GM18505 (cell line): ENCODE data around the gene ATXN7L1.
"Not testable (repeated sequence)": the region's sequence is repeated elsewhere in the genome, so short reads cannot be mapped to it uniquely, and the experiment has no call there.

Experiments used
- ATAC-seq: cut with Tn5 transposase; IDR thresholded peaks from one replicate; pipeline ENCODE4 v1.9.1; 2021; ENCODE audit not compliant: unreplicated experiment
- POLR2A ChIP-seq: IDR thresholded peaks from 4 replicates; pipeline ENCODE4 v1.6.1; 2011; ENCODE audit warnings: borderline replicate concordance; ENCODE audit not compliant: insufficient read depth, insufficient read length; ENCODE audit errors: extremely low read depth

ATXN7L1 gene

DNA sequence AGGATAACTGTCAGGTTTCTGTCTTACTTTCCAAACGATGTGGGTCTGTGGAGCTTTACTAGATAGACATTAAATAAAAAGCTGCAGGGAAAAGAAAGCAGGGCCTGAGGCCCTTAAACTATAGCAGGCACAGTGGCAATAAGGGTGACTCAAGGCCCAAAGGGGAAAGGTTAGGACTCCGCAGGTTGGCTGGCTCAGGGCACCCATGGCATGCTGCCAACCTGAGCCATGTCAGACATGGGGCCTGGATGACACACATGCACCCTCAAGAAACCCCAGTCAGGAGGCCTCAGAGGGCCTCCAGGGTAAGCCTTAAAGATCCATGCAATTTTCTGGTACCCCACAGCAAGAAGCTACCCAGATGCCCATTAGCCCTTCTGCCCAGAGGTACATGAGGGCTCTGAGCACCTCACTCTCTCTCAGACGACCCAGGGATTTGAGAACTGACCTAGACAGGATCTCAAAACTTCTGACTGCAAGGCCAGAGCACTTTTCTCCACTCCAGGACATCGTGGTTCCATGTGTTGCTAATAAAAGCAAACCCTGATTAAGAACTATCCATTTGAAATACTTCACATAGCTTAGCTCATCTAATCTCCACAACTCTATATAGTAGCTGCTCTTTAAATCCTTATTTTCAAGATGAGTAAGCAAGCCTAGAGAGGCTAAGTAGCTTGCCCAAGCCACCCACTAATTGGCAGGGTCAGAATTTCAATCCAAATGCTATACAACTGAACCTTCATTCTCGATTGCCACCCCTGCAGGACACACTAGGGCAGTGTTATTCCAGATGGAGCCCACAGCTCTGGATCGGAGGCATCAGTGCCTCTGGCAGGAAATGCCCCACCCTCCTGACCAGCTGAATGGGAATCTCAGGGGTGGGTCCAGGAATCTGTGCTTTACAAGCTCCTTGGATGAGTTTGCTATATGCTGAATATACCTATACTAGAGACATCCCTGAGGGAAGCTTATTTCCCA lies 162.6 kb downstream of the ATXN7L1 start:
- no peak for ATAC-seq

DNA sequence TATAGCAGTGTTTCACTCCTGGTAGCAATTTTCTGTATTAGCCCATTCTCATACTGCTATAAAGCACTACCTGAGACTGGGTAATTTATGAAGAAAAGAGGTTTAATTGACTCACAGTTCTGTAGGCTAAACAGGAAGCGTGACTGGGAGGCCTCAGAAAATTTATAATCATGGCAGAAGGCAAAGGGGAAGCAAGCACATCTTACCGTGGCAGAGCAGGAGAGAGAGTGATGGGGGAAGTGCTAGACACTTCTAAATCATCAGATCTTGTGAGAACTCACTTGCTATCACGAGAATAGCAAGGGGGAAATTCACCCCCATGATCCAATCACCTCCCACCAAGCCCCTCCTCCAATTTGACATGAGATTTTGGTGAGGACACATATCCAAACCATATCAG lies 163.5 kb downstream of the ATXN7L1 start:
- no peak for ATAC-seq
- no peak for TF ChIP-seq POLR2A

More for the DNA sequence above, 162.6 kb downstream of the ATXN7L1 start:
- TF ChIP-seq POLR2A = no peak

DNA sequence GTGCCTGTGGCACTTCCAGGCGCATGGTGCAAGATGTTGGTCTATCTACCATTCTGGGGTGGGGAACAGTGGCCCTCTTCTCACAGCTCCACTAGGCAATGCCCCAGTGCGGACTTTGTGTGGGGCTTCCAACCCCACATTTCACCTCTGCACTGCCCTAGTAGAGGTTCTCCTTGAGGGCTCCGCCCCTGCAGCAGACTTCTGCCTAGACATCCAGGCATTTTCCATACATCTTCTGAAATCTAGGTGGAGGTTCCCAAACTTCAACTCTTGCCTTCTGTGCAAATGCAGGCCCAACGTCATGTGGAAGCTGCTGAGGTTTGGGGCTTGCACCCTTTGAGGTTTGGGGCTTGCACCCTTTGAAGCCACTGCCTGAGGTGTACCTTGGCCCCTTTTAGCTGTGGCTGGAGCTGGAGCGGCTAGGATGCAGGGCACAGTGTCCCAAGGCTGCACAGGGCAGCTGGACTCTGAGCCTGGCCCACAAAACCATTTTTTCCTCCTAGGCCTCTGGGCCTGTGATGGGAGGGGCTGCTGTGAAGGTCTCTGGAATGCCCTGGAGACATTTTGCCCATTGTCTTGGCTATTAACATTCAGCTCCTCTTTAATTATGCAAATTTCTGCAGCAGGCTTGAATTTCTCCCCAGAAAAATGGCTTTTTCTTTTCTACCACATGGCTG lies 164.5 kb downstream of the ATXN7L1 start:
- no peak for TF ChIP-seq POLR2A
- ATAC-seq = no peak

DNA sequence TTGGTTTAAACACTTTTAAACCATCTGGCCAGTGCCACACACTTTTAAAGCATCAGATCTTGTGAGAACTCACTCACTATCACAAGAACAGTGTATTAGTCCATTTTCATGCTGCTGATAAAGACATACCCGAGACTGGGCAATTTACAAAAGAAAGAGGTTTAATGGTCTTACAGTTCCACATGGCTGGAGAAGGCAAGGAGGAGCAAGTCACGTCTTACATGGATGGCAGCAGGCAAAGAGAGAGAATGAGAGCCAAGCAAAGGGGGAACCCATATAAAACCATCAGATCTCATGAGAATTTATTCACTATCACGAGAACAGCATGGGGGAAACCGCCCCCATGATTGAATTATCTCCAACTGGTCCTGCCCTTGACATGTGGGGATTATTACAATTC lies 165.7 kb downstream of the ATXN7L1 start:
- ATAC-seq = not testable (repeated sequence)

DNA sequence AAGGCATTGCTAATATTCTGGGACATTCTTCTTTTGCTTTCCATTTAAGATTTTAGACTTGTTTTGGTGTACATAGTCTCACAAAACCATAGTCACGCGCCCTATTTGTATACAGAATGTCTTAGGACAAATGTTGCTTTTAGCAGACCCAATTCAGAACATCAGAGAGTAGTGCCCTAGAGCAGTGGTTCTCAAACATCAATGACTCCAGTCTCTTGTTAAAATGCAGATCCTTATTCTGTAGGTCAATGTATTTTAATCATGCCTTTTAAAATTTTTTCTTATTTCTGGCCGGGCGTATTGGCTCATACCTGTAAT lies 167.7 kb downstream of the ATXN7L1 start:
- TF ChIP-seq POLR2A = no peak
- no peak for ATAC-seq

DNA sequence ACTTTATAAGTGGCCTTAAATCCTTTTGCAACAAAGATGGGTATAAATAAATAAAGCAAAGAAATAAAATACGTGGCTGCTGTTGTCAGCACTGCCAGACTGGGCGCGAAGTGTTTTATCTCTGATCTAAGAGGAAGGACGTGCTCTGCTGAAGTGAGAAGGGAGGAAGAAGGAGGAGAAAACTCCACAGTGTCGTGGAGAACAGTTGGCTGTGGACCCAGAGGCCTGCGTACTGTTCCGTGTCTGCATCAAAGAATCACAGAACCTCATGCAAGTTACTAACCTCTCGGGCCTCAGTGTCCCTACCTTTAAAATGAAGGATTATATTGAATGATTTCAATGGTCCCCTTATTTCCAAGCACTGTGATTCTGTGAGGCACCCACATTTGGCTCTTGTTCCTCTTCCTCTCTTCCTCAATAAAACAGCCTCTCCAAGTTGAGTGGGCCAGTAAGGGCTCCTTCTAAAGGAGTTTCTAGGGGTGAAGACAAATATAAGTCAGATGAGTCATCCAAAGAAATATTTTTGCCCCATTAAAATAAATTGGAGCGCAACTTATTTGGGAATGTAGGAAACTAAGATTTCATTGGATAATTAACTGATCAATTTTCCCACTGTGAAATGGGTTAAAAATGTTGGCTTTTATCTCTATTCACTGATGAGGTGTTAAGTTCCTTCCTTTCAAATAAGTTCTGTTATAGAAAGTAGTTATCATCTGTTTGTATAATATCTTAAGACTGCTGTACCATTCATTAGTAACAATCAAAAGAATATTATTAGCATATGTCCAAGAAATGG lies 168.2 kb downstream of the ATXN7L1 start:
- TF ChIP-seq POLR2A = no peak
- ATAC-seq = no peak

DNA sequence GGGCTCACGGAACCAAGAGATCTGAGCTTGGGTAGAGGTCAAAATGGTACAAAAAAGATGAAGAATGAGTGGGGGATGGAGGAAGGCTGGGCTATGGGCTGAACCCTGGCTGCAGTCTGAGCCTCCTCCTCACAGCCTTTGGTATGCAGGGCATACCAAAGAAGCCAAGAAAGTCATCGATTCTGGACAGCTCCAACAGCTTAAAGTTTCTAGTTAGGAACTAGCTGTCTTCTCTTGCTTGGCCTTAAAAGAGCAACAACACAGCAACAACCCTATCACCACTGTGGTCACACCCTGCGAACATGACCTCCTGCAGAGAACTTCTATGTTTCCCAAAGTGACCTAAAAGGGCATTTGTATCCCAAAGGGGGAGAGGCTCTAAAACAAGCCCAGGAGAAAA lies 169.0 kb downstream of the ATXN7L1 start:
- TF ChIP-seq POLR2A = no peak
- no peak for ATAC-seq

DNA sequence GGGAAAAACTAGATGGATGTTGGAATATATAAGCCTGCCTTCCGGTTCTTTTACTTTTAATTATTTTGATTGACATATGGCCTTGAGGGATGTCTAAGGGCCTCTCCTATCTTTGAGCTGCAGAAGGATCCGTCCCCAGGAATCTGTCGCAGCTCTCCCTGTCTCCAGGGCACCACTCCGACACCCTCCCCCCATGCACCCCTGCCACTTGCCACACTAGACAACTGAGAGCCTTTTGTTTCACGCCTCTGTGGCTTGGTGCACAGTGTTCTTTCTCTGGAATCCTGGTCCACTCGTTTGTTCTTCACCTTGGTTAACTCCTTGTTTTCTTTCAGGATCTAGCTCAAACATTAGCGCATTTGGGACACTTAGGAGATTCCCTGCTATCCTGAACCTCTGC lies 171.0 kb downstream of the ATXN7L1 start:
- no peak for ATAC-seq
- no peak for TF ChIP-seq POLR2A

DNA sequence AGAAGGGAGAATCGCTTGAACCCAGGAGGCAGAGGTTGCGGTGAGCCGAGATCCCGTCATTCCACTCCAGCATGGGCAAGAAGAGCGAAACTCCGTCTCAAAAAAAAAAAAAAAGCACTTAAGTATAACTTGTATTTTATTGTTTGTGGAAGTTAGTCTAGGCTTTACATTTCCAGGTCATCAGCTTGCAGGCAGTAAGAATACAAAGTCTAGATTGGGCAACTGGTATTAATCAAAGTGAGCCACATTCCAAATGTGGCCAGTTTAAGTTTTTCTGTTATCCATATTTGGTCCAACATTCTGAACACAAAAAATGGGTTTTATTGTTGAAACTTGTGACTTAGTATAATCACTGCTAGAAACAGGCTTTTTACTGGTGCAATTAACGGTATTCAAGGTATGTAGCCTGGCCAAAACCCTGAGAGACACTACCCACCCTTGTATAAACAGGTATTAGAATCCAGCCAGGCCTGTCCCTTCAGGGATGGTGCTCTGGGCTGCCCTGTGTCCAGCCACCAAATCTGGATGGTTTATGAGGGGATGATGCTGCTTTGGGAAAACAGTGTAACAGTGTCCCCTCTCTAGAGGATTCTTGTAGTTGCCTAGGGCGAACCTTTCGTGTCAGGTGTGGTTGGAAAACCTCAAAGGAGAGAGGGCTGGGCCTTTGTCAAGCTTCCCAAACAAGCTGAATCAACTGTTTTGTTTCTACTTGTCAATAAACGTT lies 173.0 kb downstream of the ATXN7L1 start:
- TF ChIP-seq POLR2A = no peak
- ATAC-seq = no peak

DNA sequence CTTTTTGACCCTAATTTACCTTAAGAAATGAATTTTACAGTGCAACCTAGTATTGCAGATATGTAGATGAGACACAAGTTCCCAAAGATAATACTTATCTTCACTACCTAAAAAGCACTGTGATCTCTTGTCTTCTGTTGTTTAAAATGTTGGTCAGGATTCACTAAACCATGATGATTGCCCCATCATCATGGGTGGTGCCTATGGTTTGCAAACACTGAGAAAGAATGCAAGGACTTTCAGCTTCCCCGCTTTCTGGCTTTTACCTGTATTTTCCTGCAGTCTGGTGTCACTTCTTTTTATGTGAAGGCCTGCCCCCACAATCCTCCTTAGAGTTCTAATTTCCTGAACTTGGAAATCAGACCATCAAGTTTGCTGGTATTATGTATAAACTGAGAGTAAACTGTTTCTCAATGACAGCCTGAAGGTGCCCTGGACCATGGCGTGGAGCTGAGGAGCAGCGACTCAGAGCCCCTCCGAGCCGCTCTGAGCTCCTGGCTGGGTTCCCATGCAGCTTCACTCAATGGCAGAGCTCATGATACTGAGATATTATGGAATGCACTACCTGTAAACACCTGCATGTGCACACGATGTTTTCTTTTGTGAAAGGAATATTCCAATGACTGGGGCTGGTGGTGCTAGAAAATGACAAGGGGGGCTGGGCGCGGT lies 176.7 kb downstream of the ATXN7L1 start:
- TF ChIP-seq POLR2A = no peak
- no peak for ATAC-seq

DNA sequence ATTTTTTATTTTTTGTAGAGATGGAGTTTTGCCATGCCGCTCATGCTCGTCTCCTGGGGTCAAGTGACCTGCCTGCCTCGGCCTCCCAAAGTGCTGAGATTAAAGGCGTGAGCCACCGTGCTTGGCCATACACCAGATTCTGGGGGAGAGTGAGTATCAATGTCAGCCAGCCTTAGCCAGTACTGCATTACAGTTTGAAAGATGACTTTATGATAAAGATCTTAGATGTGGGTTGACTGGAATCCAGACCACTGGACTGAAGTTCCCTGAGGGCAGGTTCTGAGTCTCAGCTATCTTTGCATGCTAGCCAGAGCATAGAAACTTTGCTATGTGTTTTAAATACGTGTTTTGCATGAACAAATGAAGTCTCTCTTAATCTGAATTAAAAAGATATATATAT lies 177.9 kb downstream of the ATXN7L1 start:
- no peak for ATAC-seq
- no peak for TF ChIP-seq POLR2A

DNA sequence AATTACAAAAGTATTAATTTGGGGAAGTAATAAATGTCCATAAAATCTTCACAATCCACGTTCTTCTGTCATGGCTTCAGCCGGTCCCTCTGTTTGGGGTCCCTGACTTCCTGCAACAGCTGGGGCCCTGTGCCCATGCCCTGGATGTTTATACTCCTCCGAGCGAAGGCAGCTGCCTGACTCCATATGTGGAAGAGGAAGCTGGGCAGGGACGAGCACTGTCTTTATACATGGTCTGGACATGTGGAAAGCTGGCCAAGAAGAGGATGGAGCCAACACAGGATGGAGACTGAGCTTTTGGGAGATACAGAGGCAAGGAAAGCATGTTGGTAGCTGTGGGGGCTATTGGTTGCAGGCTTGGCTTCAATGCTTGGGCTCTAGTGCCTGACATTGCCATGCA lies 178.6 kb downstream of the ATXN7L1 start:
- no peak for ATAC-seq
- no peak for TF ChIP-seq POLR2A

DNA sequence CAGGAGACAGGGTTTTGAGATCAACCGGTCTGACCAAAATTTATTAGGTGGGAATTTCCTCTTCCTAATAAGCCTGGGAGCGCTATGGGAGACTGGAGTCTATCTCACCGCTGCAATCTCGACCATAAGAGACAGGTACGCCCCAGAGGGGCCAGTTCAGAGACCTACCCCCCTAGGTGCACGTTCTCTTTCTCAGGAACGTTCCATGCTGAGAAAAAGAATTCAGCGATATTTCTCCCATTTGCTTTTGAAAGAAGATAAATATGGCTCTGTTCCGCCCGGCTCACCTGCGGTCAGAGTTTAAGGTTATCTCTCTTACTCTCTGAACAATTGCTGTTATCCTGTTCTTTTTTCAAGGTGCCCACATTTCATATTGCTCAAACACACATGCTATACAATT lies 179.2 kb downstream of the ATXN7L1 start:
- ATAC-seq = not testable (repeated sequence)
